ENCODE measurements around the gene ZNF578. TPM values are rescaled to one million over a fixed set of nuclear protein-coding genes. Genes with fewer than 3 reads are reported as not detected.

The ZNF578 gene
- total RNA-seq, 6 donors from 2014 or later: 0.83 to 2.4 (median 1.0) TPM; not detected in 1

DNA sequence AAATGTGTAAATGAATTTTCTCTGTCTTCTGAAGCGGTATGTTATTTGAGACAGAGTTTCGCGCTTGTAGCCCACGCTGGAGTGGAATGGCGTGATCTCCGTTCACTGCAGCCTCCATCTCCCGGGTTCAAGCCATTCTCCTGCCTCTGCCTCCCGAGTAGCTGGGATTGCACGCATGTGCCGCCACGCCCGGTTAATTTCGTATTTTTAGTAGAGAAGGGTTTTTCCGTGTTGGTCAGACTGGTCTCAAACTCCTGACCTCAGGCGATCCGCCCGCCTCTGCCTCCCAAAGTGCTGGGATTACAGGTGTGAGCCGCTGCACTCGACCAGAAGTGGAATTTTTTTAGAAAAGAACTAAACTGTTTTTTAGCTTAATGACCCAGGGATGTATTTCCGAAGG is 70.7 kb downstream of the ZNF578 start:
- 80 to 83% methylated on average over 20 of the region's 20 CpGs for WGBS, 2 donors
- DNase-seq (no peak), ATAC-seq (ENCODE audit: low FRiP score in 2 of 2) (no peak)
- Histone ChIP-seq H3K9me3 (peaks cover 0 to 16% (median 6%) of the 10 kb centered on the region in 4 donors), H3K27ac (no peak overlapping the region), H3K36me3 (no peaks in the 10 kb centered on the region), H3K27me3 (no peaks in the 10 kb centered on the region), H3K4me3 (no peak overlapping the region), H3K4me1 (peaks cover 10 to 17% (median 12%) of the 10 kb centered on the region in 4 donors)
- TF ChIP-seq, protein P1, sequence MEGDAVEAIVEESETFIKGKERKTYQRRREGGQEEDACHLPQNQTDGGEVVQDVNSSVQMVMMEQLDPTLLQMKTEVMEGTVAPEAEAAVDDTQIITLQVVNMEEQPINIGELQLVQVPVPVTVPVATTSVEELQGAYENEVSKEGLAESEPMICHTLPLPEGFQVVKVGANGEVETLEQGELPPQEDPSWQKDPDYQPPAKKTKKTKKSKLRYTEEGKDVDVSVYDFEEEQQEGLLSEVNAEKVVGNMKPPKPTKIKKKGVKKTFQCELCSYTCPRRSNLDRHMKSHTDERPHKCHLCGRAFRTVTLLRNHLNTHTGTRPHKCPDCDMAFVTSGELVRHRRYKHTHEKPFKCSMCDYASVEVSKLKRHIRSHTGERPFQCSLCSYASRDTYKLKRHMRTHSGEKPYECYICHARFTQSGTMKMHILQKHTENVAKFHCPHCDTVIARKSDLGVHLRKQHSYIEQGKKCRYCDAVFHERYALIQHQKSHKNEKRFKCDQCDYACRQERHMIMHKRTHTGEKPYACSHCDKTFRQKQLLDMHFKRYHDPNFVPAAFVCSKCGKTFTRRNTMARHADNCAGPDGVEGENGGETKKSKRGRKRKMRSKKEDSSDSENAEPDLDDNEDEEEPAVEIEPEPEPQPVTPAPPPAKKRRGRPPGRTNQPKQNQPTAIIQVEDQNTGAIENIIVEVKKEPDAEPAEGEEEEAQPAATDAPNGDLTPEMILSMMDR (IDR thresholded peaks at IDR 0.05): no peak
- TF ChIP-seq POLR2A (IDR thresholded peaks at IDR 0.05) (no peak), EP300 (IDR thresholded peaks at IDR 0.05) (no peak), POLR2AphosphoS5 (IDR thresholded peaks at IDR 0.05) (no peak)

GRCh38 chr19:52527134-52527955 is 74.0 kb downstream of the ZNF578 start, which contains the start of gene ZNF808:
TSS of gene ZNF808 (plus strand) at chr19:52527668. CDS start at chr19:52543285, 15,617 bp downstream.
- Histone ChIP-seq H3K36me3 (peaks cover 0 to under 1% (median 0%) of the 10 kb centered on the region in 4 donors), H3K9me3 (peaks cover 0 to 10% (median 4%) of the 10 kb centered on the region in 4 donors), H3K27ac (peak within 1 kb of the TSS; percentile 88 to 95 (median 89)), H3K27me3 (no peaks in the 10 kb centered on the region), H3K4me3 (peak within 1 kb of the TSS; percentile 76 to 81 (median 77)), H3K4me1 (peaks cover 10 to 18% (median 13%) of the 10 kb centered on the region in 4 donors)
- DNase-seq (peak; percentile 95 to 100), ATAC-seq (ENCODE audit: low FRiP score in 2 of 2) (peak; percentile 99)
- 0 to 1% methylated on average over 15 to 44 of the region's 54 CpGs for WGBS, 2 donors
- TF ChIP-seq POLR2AphosphoS5 (IDR thresholded peaks at IDR 0.05): peak; percentile 80 to 84
- no peak for TF ChIP-seq EP300 (IDR thresholded peaks at IDR 0.05)
- peak in 2 of 4 donors; percentile 61 to 62 for TF ChIP-seq POLR2A (IDR thresholded peaks at IDR 0.05)
- TF ChIP-seq, protein P1 (IDR thresholded peaks at IDR 0.05): peak; percentile 33 to 86 (median 83)

DNA sequence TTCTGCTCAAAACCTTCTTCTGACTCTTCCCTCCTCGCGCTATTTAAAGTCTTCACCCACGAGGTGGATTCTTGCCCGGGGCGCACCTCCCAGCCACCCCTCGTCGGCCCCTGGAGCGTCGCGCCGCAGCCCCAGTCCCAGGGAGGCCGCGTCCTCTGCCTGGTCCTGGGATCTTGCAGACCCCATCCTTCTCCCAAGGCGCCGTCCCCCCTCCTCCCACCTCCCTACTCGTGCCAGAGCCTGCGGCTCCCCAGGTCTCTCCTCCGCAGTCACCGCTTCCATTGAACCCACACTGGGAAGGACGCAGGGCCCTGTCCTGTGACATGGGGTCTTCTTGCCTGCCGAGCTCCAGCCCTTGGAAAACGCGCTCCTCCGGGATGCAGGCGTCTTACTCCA is 74.6 kb downstream of the ZNF578 start:
- H3K27ac ChIP-seq: peak overlapping the region; percentile 88 to 95 (median 89)
- peaks cover 10 to 18% (median 13%) of the 10 kb centered on the region in 4 donors for H3K4me1 ChIP-seq
- peaks cover 0 to 5% (median 1%) of the 10 kb centered on the region in 4 donors for H3K9me3 ChIP-seq
- H3K4me3 ChIP-seq: peak overlapping the region; percentile 76 to 81 (median 77)
- peaks cover 0 to 4% (median under 1%) of the 10 kb centered on the region in 4 donors for H3K36me3 ChIP-seq
- H3K27me3 ChIP-seq: no peaks in the 10 kb centered on the region
- TF ChIP-seq EP300 (IDR thresholded peaks at IDR 0.05) (no peak), POLR2A (IDR thresholded peaks at IDR 0.05) (no peak), POLR2AphosphoS5 (IDR thresholded peaks at IDR 0.05) (no peak)
- TF ChIP-seq, protein P1 (IDR thresholded peaks at IDR 0.05): no peak
- 2 to 4% methylated on average over 10 to 23 of the region's 25 CpGs for WGBS, 2 donors
- ATAC-seq (ENCODE audit: low FRiP score in 2 of 2) (peak; percentile 21 to 41), DNase-seq (peak in 1 of 2 donors; percentile 77)

DNA sequence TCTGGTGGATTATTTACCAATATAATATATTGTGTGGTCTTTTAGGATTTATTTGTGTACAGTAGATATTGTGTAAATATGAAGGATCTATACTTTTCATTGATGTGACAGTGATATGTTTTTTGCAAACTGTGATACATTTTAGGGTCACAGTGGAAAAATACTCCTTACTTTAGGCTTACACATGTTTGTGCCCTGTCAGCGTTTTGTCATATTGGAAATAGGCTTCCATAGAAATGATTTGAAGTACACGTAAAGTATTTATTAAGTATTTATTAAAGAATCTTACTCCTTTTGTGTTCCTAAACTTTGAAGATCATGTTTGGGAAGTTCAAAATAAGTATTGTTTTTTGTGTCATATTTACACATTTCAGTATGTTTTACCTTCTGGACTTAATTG is 79.1 kb downstream of the ZNF578 start:
- no peak overlapping the region for H3K27ac ChIP-seq
- WGBS, 2 donors: 93 to 98% methylated on average over 1 to 2 of the region's 2 CpGs
- no peaks in the 10 kb centered on the region for H3K27me3 ChIP-seq
- TF ChIP-seq POLR2AphosphoS5 (IDR thresholded peaks at IDR 0.05) (no peak), EP300 (IDR thresholded peaks at IDR 0.05) (no peak)
- TF ChIP-seq, protein P1 (IDR thresholded peaks at IDR 0.05): no peak
- peaks cover 10 to 18% (median 15%) of the 10 kb centered on the region in 4 donors for H3K4me1 ChIP-seq
- peaks cover 0 to 8% (median 4%) of the 10 kb centered on the region in 4 donors for H3K9me3 ChIP-seq
- ATAC-seq (ENCODE audit: low FRiP score in 2 of 2): no peak
- no peak overlapping the region for H3K4me3 ChIP-seq
- H3K36me3 ChIP-seq: peaks cover 2 to 13% (median 4%) of the 10 kb centered on the region in 4 donors
- DNase-seq: no peak

All from upper lobe of left lung (tissue), 6 donors.